H1 (cell line): ENCODE results near the gene CCDC51. TPM values are rescaled to one million over a fixed set of nuclear protein-coding genes. Genes with fewer than 3 reads are reported as not detected.
"Not testable (repeated sequence)": the region's sequence is repeated elsewhere in the genome, so short reads cannot be mapped to it uniquely, and the experiment has no call there.

Source experiments
- CTCF ChIA-PET: fragments of 300-600 bp; sonication (Branson Sonifier 250); formaldehyde crosslinking; loops from one replicate; lab custom pipeline; 2021; ENCODE audit not compliant: partially characterized antibody; lab: Charles Lee
- POLR2A ChIA-PET: fragments of 300-600 bp; sonication (Branson Sonifier 250); formaldehyde crosslinking; loops from one replicate; lab custom pipeline; 2021; ENCODE audit warnings: inconsistent platforms; ENCODE audit not compliant: partially characterized antibody; lab: Charles Lee
- DNase-seq, 2 experiments: peaks; one replicate each; pipeline versions ENCODE4 v3.0.0 to v3.0.0-alpha.2; 2010 to 2022; ENCODE audit warnings: low spot score in 2 of 2, low read depth in 1 of 2, mixed read lengths in 1 of 2
- FAIRE-seq: peaks from 2 replicates; lab custom pipeline; 2011; peaks lifted over from hg19 to GRCh38; lab: Jason Lieb, UNC
- H2AFZ ChIP-seq: 2 replicates; pipeline ENCODE4 v1.8.1; 2012; ENCODE audit warnings: low read length, inconsistent platforms
- H2AK5ac ChIP-seq: 2 replicates; pipeline ENCODE4 v1.6.1; 2013; ENCODE audit warnings: low read depth, low read length
- H2BK120ac ChIP-seq: replicated peaks from 2 replicates; pipeline ENCODE3; 2013; ENCODE audit warnings: low read depth, low read length, inconsistent platforms
- H2BK12ac ChIP-seq: 2 replicates; pipeline ENCODE4 v1.6.1; 2013; ENCODE audit warnings: low read depth, low read length
- H2BK15ac ChIP-seq: 2 replicates; pipeline ENCODE4 v1.6.1; 2013; ENCODE audit warnings: low read length
- H2BK20ac ChIP-seq: 2 replicates; pipeline ENCODE4 v1.6.1; 2013; ENCODE audit warnings: low read length
- H2BK5ac ChIP-seq: 2 replicates; pipeline ENCODE4 v1.6.1; 2013; ENCODE audit warnings: low read depth, low read length
- H3K14ac ChIP-seq: 2 replicates; pipeline ENCODE4 v1.6.1; 2013; ENCODE audit warnings: inconsistent platforms; ENCODE audit not compliant: insufficient read length
- H3K18ac ChIP-seq: 2 replicates; pipeline ENCODE4 v1.6.1; 2013; ENCODE audit warnings: low read length; ENCODE audit errors: extremely low read depth
- H3K23ac ChIP-seq: 2 replicates; pipeline ENCODE4 v1.6.1; 2013; ENCODE audit warnings: inconsistent platforms; ENCODE audit not compliant: insufficient read length
- H3K23me2 ChIP-seq: 2 replicates; pipeline ENCODE4 v1.6.1; 2013; ENCODE audit warnings: low read depth, low read length
- H3K27ac ChIP-seq: 2 replicates; pipeline ENCODE4 v1.6.1; 2011; ENCODE audit warnings: low read depth, low read length, inconsistent platforms
- H3K27me3 ChIP-seq, 4 experiments: replicated peaks in 1 of 4; 1 replicate in 1 of 4; 2 replicates in 3 of 4; pipeline versions ENCODE4 v1.6.1 to v1.8.1; 2011 to 2013; ENCODE audit warnings: low read length in 3 of 4, mild to moderate bottlenecking in 3 of 4, inconsistent platforms in 2 of 4, mixed read lengths in 2 of 4, moderate library complexity in 1 of 4; ENCODE audit not compliant: control insufficient read depth in 3 of 4, insufficient read depth in 3 of 4; ENCODE audit errors: extremely low read depth in 1 of 4
- H3K36me3 ChIP-seq, 4 experiments: 2 replicates each; pipeline versions ENCODE4 v1.6.1 to v1.8.1; 2011 to 2013; ENCODE audit warnings: mild to moderate bottlenecking in 4 of 4, low read length in 3 of 4, moderate library complexity in 2 of 4, control low read depth in 1 of 4, inconsistent platforms in 1 of 4; ENCODE audit not compliant: insufficient read depth in 4 of 4, control insufficient read depth in 2 of 4
- H3K4ac ChIP-seq: replicated peaks from 2 replicates; pipeline ENCODE3; 2013; ENCODE audit warnings: low read length, low read depth, mixed read lengths, inconsistent platforms; ENCODE audit not compliant: insufficient read length
- H3K4me1 ChIP-seq, 4 experiments: replicated peaks in 1 of 4; 1 replicate in 1 of 4; 2 replicates in 3 of 4; pipeline versions ENCODE4 v1.6.1 to v1.8.1; 2011 to 2013; ENCODE audit warnings: low read length in 3 of 4, inconsistent platforms in 2 of 4, mixed read lengths in 1 of 4; ENCODE audit not compliant: insufficient read depth in 4 of 4, control insufficient read depth in 3 of 4
- H3K4me2 ChIP-seq, 2 experiments: 2 replicates each; pipeline versions ENCODE4 v1.6.1 to v1.8.1; 2011 to 2013; ENCODE audit warnings: low read depth in 2 of 2, low read length in 2 of 2, control low read depth in 1 of 2, inconsistent platforms in 1 of 2, mild to moderate bottlenecking in 1 of 2; ENCODE audit not compliant: insufficient read depth in 1 of 2
- H3K4me3 ChIP-seq, 4 experiments: fragments of 200-600, 300-600 bp in 1 of 4; sonication (generic), shearing (Covaris generic), sonication (Bioruptor Twin) in 1 of 4; 2 replicates each; pipeline versions ENCODE4 v1.5.1 to v1.8.1; 2011 to 2016; ENCODE audit warnings: low read length in 4 of 4, low read depth in 3 of 4, control low read depth in 2 of 4, inconsistent platforms in 2 of 4, mild to moderate bottlenecking in 2 of 4, mixed read lengths in 1 of 4, moderate library complexity in 1 of 4; ENCODE audit not compliant: insufficient read depth in 2 of 4; ENCODE audit errors: extremely low read depth in 1 of 4
- H3K56ac ChIP-seq: replicated peaks from 2 replicates; pipeline ENCODE3; 2013; ENCODE audit warnings: low read depth, mild to moderate bottlenecking, mixed read lengths, low read length, inconsistent platforms; ENCODE audit not compliant: insufficient read length
- H3K79me1 ChIP-seq: 2 replicates; pipeline ENCODE4 v1.6.1; 2013; ENCODE audit warnings: low read depth, low read length, control low read depth
- H3K79me2 ChIP-seq, 2 experiments: 2 replicates each; pipeline versions ENCODE4 v1.6.1 to v1.8.1; 2012 to 2013; ENCODE audit warnings: low read length in 2 of 2, mild to moderate bottlenecking in 2 of 2, inconsistent platforms in 1 of 2; ENCODE audit not compliant: insufficient read depth in 2 of 2, control insufficient read depth in 1 of 2
- H3K9ac ChIP-seq, 4 experiments: replicated peaks in 1 of 4; 1 replicate in 1 of 4; 2 replicates in 3 of 4; pipeline versions ENCODE4 v1.6.1 to v1.8.1; 2011 to 2013; ENCODE audit warnings: low read depth in 3 of 4, low read length in 3 of 4, control low read depth in 2 of 4, mild to moderate bottlenecking in 2 of 4, moderate library complexity in 2 of 4, inconsistent platforms in 1 of 4; ENCODE audit errors: extremely low read depth in 1 of 4
- H3K9me3 ChIP-seq, 2 experiments: 2 replicates each; pipeline versions ENCODE4 v1.6.1 to v1.8.1; 2012 to 2013; ENCODE audit warnings: mild to moderate bottlenecking in 2 of 2, moderate library complexity in 2 of 2, control low read depth in 1 of 2, inconsistent platforms in 1 of 2, low read depth in 1 of 2, low read length in 1 of 2, mixed read lengths in 1 of 2; ENCODE audit not compliant: insufficient read depth in 2 of 2
- H4K20me1 ChIP-seq, 2 experiments: replicated peaks in 1 of 2; 2 replicates each; pipeline versions ENCODE3 to v1.8.1; 2011 to 2013; ENCODE audit warnings: inconsistent platforms in 2 of 2, low read length in 2 of 2, mild to moderate bottlenecking in 1 of 2; ENCODE audit not compliant: insufficient read depth in 2 of 2, control insufficient read depth in 1 of 2
- H4K5ac ChIP-seq: 2 replicates; pipeline ENCODE4 v1.6.1; 2013; ENCODE audit warnings: low read length, low read depth, mixed read lengths, inconsistent platforms; ENCODE audit not compliant: insufficient read length
- H4K8ac ChIP-seq: 2 replicates; pipeline ENCODE4 v1.8.0; 2013; ENCODE audit warnings: mild to moderate bottlenecking, moderate library complexity, low read length, inconsistent platforms; ENCODE audit not compliant: insufficient read depth; ENCODE audit errors: extremely low read depth
- H4K91ac ChIP-seq: replicated peaks from 2 replicates; pipeline ENCODE3; 2013; ENCODE audit warnings: low read length, mixed read lengths, inconsistent platforms; ENCODE audit not compliant: insufficient read length
- NANOG ChIP-seq: IDR thresholded peaks from 2 replicates; pipeline ENCODE4 v1.6.1; 2011; ENCODE audit warnings: low read length, low read depth, mild to moderate bottlenecking, inconsistent platforms; ENCODE audit not compliant: insufficient read depth, poor library complexity, severe bottlenecking
- SP2 ChIP-seq: IDR thresholded peaks from 2 replicates; pipeline ENCODE4 v1.6.1; 2012; ENCODE audit warnings: mild to moderate bottlenecking, low read length, inconsistent platforms
- WGBS, 2 experiments: shearing (Covaris generic) in 1 of 2; methylation state at CpG; one replicate each; pipeline versions ENCODE4 v1.1.6 to v1.1.7; 2013 to 2015; ENCODE audit warnings: low lambda C conversion rate in 2 of 2, mixed read lengths in 2 of 2, inconsistent platforms in 1 of 2, low coverage in 1 of 2, missing lambda C conversion rate in 1 of 2; ENCODE audit not compliant: insufficient replicate concordance in 2 of 2, insufficient coverage in 1 of 2, insufficient read length in 1 of 2; ENCODE audit errors: extremely low coverage in 1 of 2, missing lambda C conversion rate in 1 of 2; 5-methylcytosine and 5-hydroxymethylcytosine counted together
- polyA plus RNA-seq, 7 experiments: library from polyadenylated mRNA; depleted of rRNA in 3 of 7; stranded (reverse) in 5 of 7; unstranded in 2 of 7; fragments of >200 nt in 5 of 7; fragments of 200-250 nt in 2 of 7; gene quantifications; 1 replicate in 5 of 7; 2 replicates in 1 of 7; 4 replicates in 1 of 7; pipeline versions ENCODE4 v1.2.1 to v1.2.3, GENCODE V29; 2011 to 2013; ENCODE audit warnings: missing spikeins in 2 of 7, mixed read lengths in 2 of 7
- total RNA-seq: library from RNA; stranded (reverse); fragmentation: NEBNext Ultra II Directional; extraction: Animal tissue kit (Norgen Biotek cat#: 25700); gene quantifications from 2 replicates; pipeline ENCODE4 v1.2.1, GENCODE V29; 2021
- TF ChIP-seq, protein P1 (sequence below): IDR thresholded peaks from 2 replicates; pipeline ENCODE4 v1.6.1; 2011; ENCODE audit warnings: low read depth, mild to moderate bottlenecking, low read length; ENCODE audit not compliant: insufficient read depth

CCDC51 gene
- total and polyA plus RNA-seq, 2 of the 8 experiments (the other 6 are each of a cell fraction or from before 2014, with no cell fraction given): 21.3 to 21.4 TPM

DNA sequence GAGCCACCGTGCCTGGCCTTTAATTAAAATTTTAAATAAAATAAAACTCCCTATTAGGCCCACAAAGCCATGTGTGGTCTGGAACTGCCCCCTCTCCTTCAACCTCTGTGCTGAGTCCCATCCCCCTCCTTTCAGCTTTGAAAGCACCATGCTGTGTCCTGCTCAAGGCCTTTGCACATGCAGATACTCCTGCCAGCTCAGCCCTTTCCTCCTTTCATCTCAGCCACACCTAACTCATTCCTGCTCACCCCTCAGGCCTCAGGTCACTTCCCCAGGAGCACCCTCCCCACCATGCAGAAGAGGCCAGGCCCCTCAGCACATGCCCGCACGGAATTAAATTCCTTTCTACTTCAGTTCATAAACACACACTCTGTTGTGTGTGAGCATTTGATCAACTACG is 34.7 kb upstream of the CCDC51 start (continued):
- TF ChIP-seq, protein P1, sequence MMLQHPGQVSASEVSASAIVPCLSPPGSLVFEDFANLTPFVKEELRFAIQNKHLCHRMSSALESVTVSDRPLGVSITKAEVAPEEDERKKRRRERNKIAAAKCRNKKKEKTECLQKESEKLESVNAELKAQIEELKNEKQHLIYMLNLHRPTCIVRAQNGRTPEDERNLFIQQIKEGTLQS: no peak
- TF ChIP-seq NANOG (peak; percentile 89), SP2 (no peak)

DNA sequence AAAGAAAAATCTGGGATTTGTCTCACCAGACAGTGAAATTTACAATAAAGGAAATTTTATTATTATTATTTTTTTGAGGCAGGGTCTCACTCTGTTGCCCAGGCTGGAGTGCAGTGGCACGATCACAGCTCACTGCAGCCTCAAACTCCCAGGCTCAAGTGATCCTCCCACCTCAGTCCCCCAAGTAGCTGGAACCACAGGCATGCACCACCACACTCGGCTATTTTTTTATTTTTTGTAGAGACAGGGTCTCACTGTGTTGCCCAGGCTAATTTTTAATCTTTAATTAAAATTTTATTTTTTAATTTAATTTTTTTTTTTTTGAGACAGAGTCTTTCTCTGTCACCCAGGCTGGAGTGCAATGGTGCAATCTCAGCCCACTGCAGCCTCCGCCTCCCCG is 34.1 kb upstream of the CCDC51 start:
- H2AK5ac ChIP-seq, H3K56ac ChIP-seq, H2BK12ac ChIP-seq, H4K91ac ChIP-seq, H2AFZ ChIP-seq, H2BK5ac ChIP-seq, H2BK20ac ChIP-seq, H3K4me3 ChIP-seq, H4K5ac ChIP-seq, H2BK120ac ChIP-seq, H4K20me1 ChIP-seq, H3K14ac ChIP-seq, H3K9ac ChIP-seq, DNase-seq, H3K4ac ChIP-seq, H3K18ac ChIP-seq, H3K23ac ChIP-seq, H4K8ac ChIP-seq, H3K27ac ChIP-seq, H2BK15ac ChIP-seq, H3K79me1 ChIP-seq, H3K23me2 ChIP-seq, FAIRE-seq, H3K27me3 ChIP-seq, H3K9me3 ChIP-seq: not testable (repeated sequence)
- Histone ChIP-seq H3K36me3 (peaks cover 0 to 12% (median 3%) of the 10 kb centered on the region in 4 experiments; a peak in 3 of 8 replicates), H3K4me2 (peak overlapping the region in 1 of 2 experiments; percentile 97; a peak in 1 of 4 replicates), H3K79me2 (peaks cover 0 to 20% of the 10 kb centered on the region in 2 experiments; a peak in 2 of 4 replicates), H3K4me1 (peaks cover 0 to 29% (median 16%) of the 10 kb centered on the region in 4 experiments; a peak in 6 of 7 replicates)
- 58% methylated on average over 4 of the region's 4 CpGs; no CpG with 5 or more reads in 1 of the 2 experiments for WGBS, 2 experiments
- CTCF ChIA-PET: interaction anchor here (1.0 to 21.5 kb wide), 20 partner anchors 8 to 234 kb away, joined by 3 to 251 read pairs (median 6); partner anchors contain the start of gene SHISA5
- POLR2A ChIA-PET: interaction anchor here (0.8 to 7.6 kb wide), 24 partner anchors 9 to 242 kb away, joined by 3 to 83 read pairs (median 5); partner anchors contain the start of genes ATRIP, CCDC51, PFKFB4 and PLXNB1
